Measurements from ENCODE around the gene TTC28.

TTC28 gene

GRCh38 chr22:28155808-28156207 is 523.8 kb downstream of the TTC28 start:
- Histone ChIP-seq H2AFZ (ENCODE audit: low read depth, low read length, severe bottlenecking) (no peak overlapping the region), H4K20me1 (ENCODE audit: low read depth, low read length) (no peaks in the 10 kb centered on the region), H3K4me3 (ENCODE audit: insufficient read depth, low read length, poor library complexity, severe bottlenecking) (no peak overlapping the region), H3K4me2 (ENCODE audit: low read depth, low read length, poor library complexity, severe bottlenecking) (no peak overlapping the region), H3K36me3 (ENCODE audit: low read length) (no peaks in the 10 kb centered on the region), H3K27ac (ENCODE audit: low read depth, low read length) (no peak overlapping the region), H3K9me2 (replicated peaks; ENCODE audit: insufficient read depth, low read length) (no peaks in the 10 kb centered on the region), H3F3A (ENCODE audit: insufficient read depth) (no peaks in the 10 kb centered on the region), H3K79me2 (ENCODE audit: insufficient read depth, low read length) (no peaks in the 10 kb centered on the region), H3K9ac (ENCODE audit: low read length) (no peak overlapping the region), H3K9me3 (ENCODE audit: insufficient read depth, low read length) (no peaks in the 10 kb centered on the region), H3K27me3 (ENCODE audit: low read length) (no peaks in the 10 kb centered on the region)
- TF ChIP-seq EZH2phosphoT487 (conservative IDR thresholded peaks at IDR 0.05; ENCODE audit: low read length) = no peak
- TF ChIP-seq, protein P1, sequence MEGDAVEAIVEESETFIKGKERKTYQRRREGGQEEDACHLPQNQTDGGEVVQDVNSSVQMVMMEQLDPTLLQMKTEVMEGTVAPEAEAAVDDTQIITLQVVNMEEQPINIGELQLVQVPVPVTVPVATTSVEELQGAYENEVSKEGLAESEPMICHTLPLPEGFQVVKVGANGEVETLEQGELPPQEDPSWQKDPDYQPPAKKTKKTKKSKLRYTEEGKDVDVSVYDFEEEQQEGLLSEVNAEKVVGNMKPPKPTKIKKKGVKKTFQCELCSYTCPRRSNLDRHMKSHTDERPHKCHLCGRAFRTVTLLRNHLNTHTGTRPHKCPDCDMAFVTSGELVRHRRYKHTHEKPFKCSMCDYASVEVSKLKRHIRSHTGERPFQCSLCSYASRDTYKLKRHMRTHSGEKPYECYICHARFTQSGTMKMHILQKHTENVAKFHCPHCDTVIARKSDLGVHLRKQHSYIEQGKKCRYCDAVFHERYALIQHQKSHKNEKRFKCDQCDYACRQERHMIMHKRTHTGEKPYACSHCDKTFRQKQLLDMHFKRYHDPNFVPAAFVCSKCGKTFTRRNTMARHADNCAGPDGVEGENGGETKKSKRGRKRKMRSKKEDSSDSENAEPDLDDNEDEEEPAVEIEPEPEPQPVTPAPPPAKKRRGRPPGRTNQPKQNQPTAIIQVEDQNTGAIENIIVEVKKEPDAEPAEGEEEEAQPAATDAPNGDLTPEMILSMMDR (IDR thresholded peaks at IDR 0.05; ENCODE audit: insufficient read depth, low read length, poor library complexity, severe bottlenecking) = no peak

DNA sequence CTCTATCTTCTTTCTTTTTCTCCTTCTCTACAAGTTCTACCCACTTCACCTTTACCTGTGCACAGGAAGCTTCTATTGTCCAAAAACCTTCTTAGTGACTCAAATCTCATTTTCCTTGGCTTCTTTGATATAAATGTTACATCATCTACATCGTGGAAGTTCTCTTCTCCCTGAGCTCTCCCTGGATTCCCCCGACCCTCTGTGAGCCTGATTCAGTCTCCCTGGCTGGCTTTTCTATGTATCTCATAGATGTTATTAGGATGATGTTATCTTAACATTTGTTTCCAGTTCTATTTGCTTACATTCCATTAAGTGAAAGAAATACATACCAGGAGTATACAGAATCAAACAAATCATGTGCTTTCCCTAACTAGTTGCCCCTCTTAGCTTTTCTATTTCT is 524.8 kb downstream of the TTC28 start:
- Histone ChIP-seq H2AFZ (ENCODE audit: low read depth, low read length, severe bottlenecking) (no peak overlapping the region), H3F3A (ENCODE audit: insufficient read depth) (no peaks in the 10 kb centered on the region), H3K79me2 (ENCODE audit: insufficient read depth, low read length) (no peaks in the 10 kb centered on the region), H3K4me2 (ENCODE audit: low read depth, low read length, poor library complexity, severe bottlenecking) (no peak overlapping the region), H3K4me3 (ENCODE audit: insufficient read depth, low read length, poor library complexity, severe bottlenecking) (no peak overlapping the region), H3K36me3 (ENCODE audit: low read length) (no peaks in the 10 kb centered on the region), H3K9me3 (ENCODE audit: insufficient read depth, low read length) (no peaks in the 10 kb centered on the region), H3K9me2 (replicated peaks; ENCODE audit: insufficient read depth, low read length) (no peaks in the 10 kb centered on the region), H3K9ac (ENCODE audit: low read length) (no peak overlapping the region), H3K27ac (ENCODE audit: low read depth, low read length) (no peak overlapping the region), H4K20me1 (ENCODE audit: low read depth, low read length) (no peaks in the 10 kb centered on the region), H3K27me3 (ENCODE audit: low read length) (no peaks in the 10 kb centered on the region)
- TF ChIP-seq EZH2phosphoT487 (conservative IDR thresholded peaks at IDR 0.05; ENCODE audit: low read length) = no peak
- TF ChIP-seq, protein P1 (IDR thresholded peaks at IDR 0.05; ENCODE audit: insufficient read depth, low read length, poor library complexity, severe bottlenecking) = no peak

GRCh38 chr22:28151151-28151816 is 528.4 kb downstream of the TTC28 start:
- no peak for TF ChIP-seq EZH2phosphoT487 (conservative IDR thresholded peaks at IDR 0.05; ENCODE audit: low read length)
- TF ChIP-seq, protein P1 (IDR thresholded peaks at IDR 0.05; ENCODE audit: insufficient read depth, low read length, poor library complexity, severe bottlenecking) = no peak
- Histone ChIP-seq H3K79me2 (ENCODE audit: insufficient read depth, low read length) (no peaks in the 10 kb centered on the region), H3K27me3 (ENCODE audit: low read length) (no peaks in the 10 kb centered on the region), H4K20me1 (ENCODE audit: low read depth, low read length) (no peaks in the 10 kb centered on the region), H3K9me3 (ENCODE audit: insufficient read depth, low read length) (no peaks in the 10 kb centered on the region), H3K36me3 (ENCODE audit: low read length) (no peaks in the 10 kb centered on the region), H3K4me3 (ENCODE audit: insufficient read depth, low read length, poor library complexity, severe bottlenecking) (no peak overlapping the region), H3K9me2 (replicated peaks; ENCODE audit: insufficient read depth, low read length) (no peaks in the 10 kb centered on the region), H3K4me2 (ENCODE audit: low read depth, low read length, poor library complexity, severe bottlenecking) (no peak overlapping the region), H3K9ac (ENCODE audit: low read length) (no peak overlapping the region), H2AFZ (ENCODE audit: low read depth, low read length, severe bottlenecking) (no peak overlapping the region), H3K27ac (ENCODE audit: low read depth, low read length) (no peak overlapping the region), H3F3A (ENCODE audit: insufficient read depth) (no peaks in the 10 kb centered on the region)

Measured in SU-DHL-6 (cell line).